Rectal smooth muscle tissue (tissue), 1 donor: ENCODE results near the gene KLHL25.

ENCODE experiments used
- H3K27ac ChIP-seq: one replicate; pipeline ENCODE4 v1.7.0; 2013; ENCODE audit warnings: low read depth, low read length, inconsistent platforms
- H3K27me3 ChIP-seq: one replicate; pipeline ENCODE4 v1.7.0; 2013; ENCODE audit warnings: low read length; ENCODE audit not compliant: control insufficient read depth, insufficient read depth
- H3K36me3 ChIP-seq: one replicate; pipeline ENCODE4 v1.7.0; 2013; ENCODE audit warnings: low read length; ENCODE audit not compliant: control insufficient read depth, insufficient read depth
- H3K4me1 ChIP-seq: one replicate; pipeline ENCODE4 v1.7.0; 2013; ENCODE audit warnings: low read length; ENCODE audit not compliant: control insufficient read depth, insufficient read depth
- H3K4me3 ChIP-seq: one replicate; pipeline ENCODE4 v1.7.0; 2013; ENCODE audit warnings: low read length
- H3K9ac ChIP-seq: one replicate; pipeline ENCODE4 v1.7.0; 2013; ENCODE audit warnings: low read length

The KLHL25 gene

GRCh38 chr15:85753261-85753660 lies 41.5 kb downstream of the KLHL25 start:
- Histone ChIP-seq H3K27ac (no peak overlapping the region), H3K9ac (no peak overlapping the region), H3K4me1 (peaks cover 10% of the 10 kb centered on the region), H3K36me3 (peaks cover under 1% of the 10 kb centered on the region), H3K27me3 (no peaks in the 10 kb centered on the region), H3K4me3 (no peak overlapping the region)

- Histone ChIP-seq H3K9ac (no peak overlapping the region), H3K4me1 (peaks cover 9% of the 10 kb centered on the region), H3K27me3 (no peaks in the 10 kb centered on the region), H3K36me3 (peaks cover 3% of the 10 kb centered on the region), H3K27ac (no peak overlapping the region), H3K4me3 (no peak overlapping the region)
Observed at GRCh38 chr15:85752491-85752961, 42.2 kb downstream of the KLHL25 start.

- H3K9ac ChIP-seq, result no peak overlapping the region
- peaks cover 9% of the 10 kb centered on the region for H3K4me1 ChIP-seq
- H3K27ac ChIP-seq, result no peak overlapping the region
- H3K36me3 ChIP-seq, result peaks cover 4% of the 10 kb centered on the region
- H3K4me3 ChIP-seq, result no peak overlapping the region
- H3K27me3 ChIP-seq, result no peaks in the 10 kb centered on the region
Observed at GRCh38 chr15:85752124-85752475, 42.6 kb downstream of the KLHL25 start.

GRCh38 chr15:85751291-85752123 lies 43.2 kb downstream of the KLHL25 start:
- Histone ChIP-seq H3K27ac (peak overlapping the region; percentile 44), H3K27me3 (no peaks in the 10 kb centered on the region), H3K36me3 (peaks cover 5% of the 10 kb centered on the region), H3K4me1 (peaks cover 9% of the 10 kb centered on the region), H3K9ac (no peak overlapping the region), H3K4me3 (no peak overlapping the region)

GRCh38 chr15:85750319-85751290 lies 44.1 kb downstream of the KLHL25 start:
- no peaks in the 10 kb centered on the region for H3K27me3 ChIP-seq
- H3K9ac ChIP-seq, result no peak overlapping the region
- H3K27ac ChIP-seq, result peak overlapping the region; percentile 69
- peaks cover 5% of the 10 kb centered on the region for H3K36me3 ChIP-seq
- peaks cover 8% of the 10 kb centered on the region for H3K4me1 ChIP-seq
- peak overlapping the region; percentile 6 for H3K4me3 ChIP-seq

- Histone ChIP-seq H3K4me1 (peaks cover 7% of the 10 kb centered on the region), H3K9ac (no peak overlapping the region), H3K36me3 (peaks cover 16% of the 10 kb centered on the region), H3K27me3 (no peaks in the 10 kb centered on the region), H3K4me3 (peak overlapping the region; percentile 17), H3K27ac (peak overlapping the region; percentile 59)
Observed at GRCh38 chr15:85749261-85750151, 45.2 kb downstream of the KLHL25 start.

GRCh38 chr15:85748729-85749128 lies 46.0 kb downstream of the KLHL25 start:
- peaks cover 7% of the 10 kb centered on the region for H3K4me1 ChIP-seq
- H3K4me3 ChIP-seq, result no peak overlapping the region
- H3K9ac ChIP-seq, result no peak overlapping the region

GRCh38 chr15:85748176-85748575 lies 46.5 kb downstream of the KLHL25 start:
- Histone ChIP-seq H3K27ac (no peak overlapping the region), H3K9ac (no peak overlapping the region), H3K36me3 (peaks cover 26% of the 10 kb centered on the region), H3K27me3 (no peaks in the 10 kb centered on the region), H3K4me3 (no peak overlapping the region), H3K4me1 (peaks cover 7% of the 10 kb centered on the region)

More at GRCh38 chr15:85748729-85749128, 46.0 kb downstream of the KLHL25 start:
- H3K36me3 ChIP-seq, result peaks cover 21% of the 10 kb centered on the region
- H3K27me3 ChIP-seq, result no peaks in the 10 kb centered on the region
- no peak overlapping the region for H3K27ac ChIP-seq

- Histone ChIP-seq H3K36me3 (peaks cover 26% of the 10 kb centered on the region), H3K27me3 (no peaks in the 10 kb centered on the region), H3K4me3 (no peak overlapping the region), H3K4me1 (peaks cover 7% of the 10 kb centered on the region), H3K9ac (no peak overlapping the region), H3K27ac (no peak overlapping the region)
Observed at GRCh38 chr15:85746641-85747040, 48.1 kb downstream of the KLHL25 start.

- Histone ChIP-seq H3K9ac (no peak overlapping the region), H3K4me1 (peaks cover 3% of the 10 kb centered on the region), H3K27ac (no peak overlapping the region), H3K4me3 (no peak overlapping the region), H3K27me3 (no peaks in the 10 kb centered on the region), H3K36me3 (peaks cover 30% of the 10 kb centered on the region)
Observed at GRCh38 chr15:85745525-85746150, 49.1 kb downstream of the KLHL25 start.

- Histone ChIP-seq H3K4me1 (no peaks in the 10 kb centered on the region), H3K4me3 (no peak overlapping the region), H3K27me3 (no peaks in the 10 kb centered on the region), H3K9ac (no peak overlapping the region), H3K36me3 (peaks cover 35% of the 10 kb centered on the region), H3K27ac (no peak overlapping the region)
Observed at GRCh38 chr15:85745023-85745422, 49.7 kb downstream of the KLHL25 start.
